ENCODE measurements around the gene SNCA. TPM values are rescaled to one million over a fixed set of nuclear protein-coding genes. Genes with fewer than 3 reads are reported as not detected.

Gene SNCA
- total RNA-seq, 1 experiment from 2014 or later = 29.1 TPM

DNA sequence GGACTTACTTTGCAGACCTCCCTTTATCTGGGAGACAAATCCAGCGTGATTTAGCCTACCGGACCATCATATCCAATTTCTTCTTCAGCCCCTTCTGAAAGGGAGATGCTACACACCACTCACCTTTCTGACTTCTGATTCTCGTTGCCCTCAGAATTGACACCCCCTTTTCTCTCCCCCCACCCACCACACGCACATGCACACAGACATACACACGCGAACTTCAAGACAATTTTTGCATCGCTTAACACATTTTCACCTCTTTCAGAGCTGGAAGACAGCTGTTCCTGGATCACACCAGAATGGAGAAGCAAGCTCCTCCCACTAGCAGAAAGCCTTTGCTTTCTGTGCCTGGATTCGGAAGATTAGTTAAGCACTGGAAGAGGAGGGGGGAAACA, 1.0 kb upstream of the SNCA start:
- CTCF ChIA-PET = interaction anchor here (0.6 to 1.8 kb wide), 8 partner anchors 14 to 181 kb away, joined by 3 to 8 read pairs (median 4); no protein-coding TSS in a partner anchor
- no TSS peak for BruUV-seq (replicated peaks)
- POLR2A ChIA-PET = interaction anchor here (0.6 to 2.4 kb wide), 15 partner anchors 9 to 181 kb away, joined by 3 to 17 read pairs (median 4); no protein-coding TSS in a partner anchor
- peak overlapping the region; percentile 89 for H3K4me3 Mint-ChIP-seq (ENCODE audit: unreplicated experiment)
- peaks cover 10% of the 10 kb centered on the region for H3K36me3 Mint-ChIP-seq (ENCODE audit: insufficient read depth, unreplicated experiment)
- TF ChIP-seq, protein P1, sequence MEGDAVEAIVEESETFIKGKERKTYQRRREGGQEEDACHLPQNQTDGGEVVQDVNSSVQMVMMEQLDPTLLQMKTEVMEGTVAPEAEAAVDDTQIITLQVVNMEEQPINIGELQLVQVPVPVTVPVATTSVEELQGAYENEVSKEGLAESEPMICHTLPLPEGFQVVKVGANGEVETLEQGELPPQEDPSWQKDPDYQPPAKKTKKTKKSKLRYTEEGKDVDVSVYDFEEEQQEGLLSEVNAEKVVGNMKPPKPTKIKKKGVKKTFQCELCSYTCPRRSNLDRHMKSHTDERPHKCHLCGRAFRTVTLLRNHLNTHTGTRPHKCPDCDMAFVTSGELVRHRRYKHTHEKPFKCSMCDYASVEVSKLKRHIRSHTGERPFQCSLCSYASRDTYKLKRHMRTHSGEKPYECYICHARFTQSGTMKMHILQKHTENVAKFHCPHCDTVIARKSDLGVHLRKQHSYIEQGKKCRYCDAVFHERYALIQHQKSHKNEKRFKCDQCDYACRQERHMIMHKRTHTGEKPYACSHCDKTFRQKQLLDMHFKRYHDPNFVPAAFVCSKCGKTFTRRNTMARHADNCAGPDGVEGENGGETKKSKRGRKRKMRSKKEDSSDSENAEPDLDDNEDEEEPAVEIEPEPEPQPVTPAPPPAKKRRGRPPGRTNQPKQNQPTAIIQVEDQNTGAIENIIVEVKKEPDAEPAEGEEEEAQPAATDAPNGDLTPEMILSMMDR (IDR thresholded peaks at IDR 0.05; ENCODE audit: unreplicated experiment) = no peak
- peaks cover 19% of the 10 kb centered on the region for H3K4me1 Mint-ChIP-seq (ENCODE audit: insufficient read depth, unreplicated experiment)
- intact Hi-C loops (cut with micrococcal nuclease) = loop anchor here (1.0 to 5.0 kb wide), 4 partner anchors 31 to 180 kb away; no protein-coding TSS in a partner anchor
- peak; percentile 36 for DNase-seq (ENCODE audit: unreplicated experiment)
- H3K27me3 Mint-ChIP-seq (ENCODE audit: insufficient read depth, unreplicated experiment) = no peaks in the 10 kb centered on the region
- H3K27ac Mint-ChIP-seq (ENCODE audit: low read depth, unreplicated experiment) = peak overlapping the region; percentile 2
- no peaks in the 10 kb centered on the region for H3K9me3 Mint-ChIP-seq (ENCODE audit: unreplicated experiment)

GRCh38 chr4:89837385-89837992, 528 bp upstream of the SNCA start:
- Mint-ChIP-seq H3K27ac (ENCODE audit: low read depth, unreplicated experiment) (peak overlapping the region; percentile 2), H3K4me1 (ENCODE audit: insufficient read depth, unreplicated experiment) (peaks cover 19% of the 10 kb centered on the region), H3K27me3 (ENCODE audit: insufficient read depth, unreplicated experiment) (no peaks in the 10 kb centered on the region), H3K36me3 (ENCODE audit: insufficient read depth, unreplicated experiment) (peaks cover 13% of the 10 kb centered on the region), H3K9me3 (ENCODE audit: unreplicated experiment) (no peaks in the 10 kb centered on the region), H3K4me3 (ENCODE audit: unreplicated experiment) (peak overlapping the region; percentile 89)
- peak; percentile 55 for DNase-seq (ENCODE audit: unreplicated experiment)
- BruUV-seq (replicated peaks) = no TSS peak
- ChIA-PET POLR2A (interaction anchor here (0.6 to 2.4 kb wide), 9 partner anchors 9 to 156 kb away, joined by 3 to 17 read pairs (median 5); no protein-coding TSS in a partner anchor), CTCF (interaction anchor here (0.6 to 1.8 kb wide), 5 partner anchors 14 to 180 kb away, joined by 3 to 8 read pairs (median 3); no protein-coding TSS in a partner anchor)
- TF ChIP-seq, protein P1 (IDR thresholded peaks at IDR 0.05; ENCODE audit: unreplicated experiment) = peak; percentile 16
- intact Hi-C loops (cut with micrococcal nuclease) = loop anchor here (1.0 to 5.0 kb wide), 4 partner anchors 31 to 179 kb away; no protein-coding TSS in a partner anchor

- POLR2A ChIA-PET = interaction anchor here (0.6 to 1.7 kb wide), 6 partner anchors 43 to 180 kb away, joined by 3 to 11 read pairs (median 3); no protein-coding TSS in a partner anchor
- peak overlapping the region; percentile 89 for H3K4me3 Mint-ChIP-seq (ENCODE audit: unreplicated experiment)
- H3K9me3 Mint-ChIP-seq (ENCODE audit: unreplicated experiment) = no peaks in the 10 kb centered on the region
- CTCF ChIA-PET = interaction anchor here (0.5 to 0.8 kb wide), 2 partner anchors 13 to 51 kb away, joined by 3 read pairs; no protein-coding TSS in a partner anchor
- DNase-seq (ENCODE audit: unreplicated experiment) = peak; percentile 8
- peak overlapping the region; percentile 2 for H3K27ac Mint-ChIP-seq (ENCODE audit: low read depth, unreplicated experiment)
- BruUV-seq (replicated peaks) = no TSS peak
- intact Hi-C loops (cut with micrococcal nuclease) = loop anchor here (2.0 to 5.0 kb wide), 3 partner anchors 33 to 83 kb away; no protein-coding TSS in a partner anchor
- peaks cover 14% of the 10 kb centered on the region for H3K36me3 Mint-ChIP-seq (ENCODE audit: insufficient read depth, unreplicated experiment)
- no peaks in the 10 kb centered on the region for H3K27me3 Mint-ChIP-seq (ENCODE audit: insufficient read depth, unreplicated experiment)
- TF ChIP-seq, protein P1 (IDR thresholded peaks at IDR 0.05; ENCODE audit: unreplicated experiment) = no peak
- peaks cover 19% of the 10 kb centered on the region for H3K4me1 Mint-ChIP-seq (ENCODE audit: insufficient read depth, unreplicated experiment)
Measured at GRCh38 chr4:89836031-89836745, 773 bp downstream of the SNCA start.

GRCh38 chr4:89835413-89835812, 1.5 kb downstream of the SNCA start:
- DNase-seq (ENCODE audit: unreplicated experiment) = no peak
- TF ChIP-seq, protein P1 (IDR thresholded peaks at IDR 0.05; ENCODE audit: unreplicated experiment) = no peak
- Mint-ChIP-seq H3K27me3 (ENCODE audit: insufficient read depth, unreplicated experiment) (no peaks in the 10 kb centered on the region), H3K27ac (ENCODE audit: low read depth, unreplicated experiment) (peak overlapping the region; percentile 2), H3K36me3 (ENCODE audit: insufficient read depth, unreplicated experiment) (peaks cover 18% of the 10 kb centered on the region), H3K9me3 (ENCODE audit: unreplicated experiment) (no peaks in the 10 kb centered on the region), H3K4me3 (ENCODE audit: unreplicated experiment) (peak overlapping the region; percentile 89), H3K4me1 (ENCODE audit: insufficient read depth, unreplicated experiment) (peaks cover 19% of the 10 kb centered on the region)
- BruUV-seq (replicated peaks) = no TSS peak
- intact Hi-C loops (cut with micrococcal nuclease) = loop anchor here (5.0 kb wide), 1 partner anchor 67 kb away; no protein-coding TSS in a partner anchor
- CTCF ChIA-PET = interaction anchor here (0.5 to 0.8 kb wide), 3 partner anchors 12 to 171 kb away, joined by 3 read pairs; no protein-coding TSS in a partner anchor
- POLR2A ChIA-PET = interaction anchor here (0.6 to 1.7 kb wide), 4 partner anchors 43 to 97 kb away, joined by 3 to 11 read pairs (median 3); no protein-coding TSS in a partner anchor
